ENCODE results near the gene EFCAB6.

Gene EFCAB6

DNA sequence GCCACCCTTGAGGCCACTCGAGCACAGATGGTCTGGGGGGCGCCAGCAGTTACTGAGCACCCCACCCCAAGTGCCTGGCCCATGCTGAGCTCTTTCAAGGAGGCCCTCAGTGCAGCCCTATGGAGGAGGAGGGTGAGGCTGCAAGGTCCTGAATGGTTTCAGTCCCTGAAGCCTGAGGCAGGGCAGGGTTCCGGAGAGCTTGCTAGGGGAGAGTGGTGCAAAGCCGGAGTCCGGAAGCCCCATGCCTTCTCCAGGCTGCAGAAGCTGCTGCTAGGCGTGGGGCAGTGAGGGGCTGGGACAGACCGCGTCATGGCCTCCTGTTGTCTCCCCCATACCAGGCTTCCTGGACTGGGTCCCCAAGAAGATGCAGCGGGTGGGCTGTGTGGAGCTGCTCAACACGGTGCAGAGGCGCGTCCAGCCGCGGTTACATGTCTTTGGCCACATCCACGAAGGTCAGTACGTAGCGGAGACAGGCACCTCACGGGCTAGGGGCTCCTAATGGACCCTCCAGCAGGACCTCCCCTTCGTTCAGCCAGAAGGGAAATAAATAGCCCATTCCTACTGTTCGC is 309.7 kb downstream of the EFCAB6 start:
- DNase-seq (ENCODE audit: low spot score): no peak

DNA sequence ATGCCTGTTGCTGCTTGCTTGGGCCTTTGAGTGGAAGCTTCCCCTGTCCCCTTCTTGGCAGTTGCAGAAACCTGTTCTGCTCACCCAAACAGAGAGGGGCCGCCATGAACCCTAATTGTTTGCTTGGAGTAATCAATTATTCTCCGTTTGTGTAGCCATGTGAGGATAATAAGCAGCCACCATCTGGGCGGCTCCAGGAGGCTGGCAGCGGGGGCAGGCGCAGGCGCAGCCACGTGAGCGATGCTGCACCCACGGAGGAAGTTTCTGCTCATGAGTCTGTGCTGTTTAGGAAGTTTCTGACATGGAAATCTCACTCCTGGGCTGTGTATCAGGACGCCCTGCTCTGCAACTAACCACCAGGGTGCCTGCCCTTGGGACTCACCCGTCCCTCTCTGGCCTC is 310.2 kb downstream of the EFCAB6 start:
- DNase-seq (ENCODE audit: low spot score): no peak

DNA sequence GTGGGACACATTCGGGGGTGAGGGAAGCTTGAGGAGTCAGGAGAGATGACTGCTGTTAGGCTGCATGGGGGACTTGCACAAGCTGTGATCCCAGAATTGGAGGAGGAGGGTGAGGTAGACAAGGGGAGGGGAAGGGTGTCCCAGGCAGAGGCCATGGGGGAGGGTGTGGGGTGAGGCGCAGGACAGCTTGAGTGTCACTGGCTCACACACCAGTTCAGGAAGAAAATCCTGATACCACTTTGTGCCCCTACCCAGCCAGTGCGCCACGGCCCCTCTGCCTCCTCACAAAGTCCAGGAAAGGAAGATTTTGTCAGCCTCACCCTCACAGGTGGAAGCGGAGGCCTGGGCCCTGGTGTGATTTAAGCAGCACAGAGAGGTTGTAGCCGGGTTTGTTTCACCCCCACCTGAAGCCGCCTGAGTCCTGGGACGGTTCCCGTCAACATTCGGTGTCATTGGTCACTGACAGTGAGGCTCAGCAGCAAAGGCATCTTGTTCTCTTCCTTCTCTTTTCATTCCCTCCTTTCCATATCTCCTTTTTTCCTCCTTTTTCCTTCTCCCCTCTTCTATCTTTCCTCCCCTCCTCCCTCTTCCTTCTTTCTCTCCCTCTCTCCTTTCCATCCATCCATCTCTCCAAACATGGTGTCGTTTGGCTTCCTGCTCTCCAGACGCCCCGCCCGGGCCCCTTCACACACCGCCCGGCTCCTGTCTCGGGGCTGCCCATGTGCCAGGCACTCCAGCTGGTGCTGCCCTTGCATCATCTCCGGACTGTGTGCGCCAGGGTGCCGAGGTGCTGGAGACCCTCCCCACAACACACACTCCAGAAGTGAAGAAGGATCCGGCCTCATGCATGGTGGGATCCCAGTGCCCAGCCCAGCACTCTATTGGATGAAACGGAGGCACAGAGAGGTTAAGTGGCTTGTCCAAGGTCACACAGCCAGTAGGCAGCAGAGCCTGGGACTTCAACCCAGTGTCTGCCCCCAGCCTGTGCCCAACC is 311.0 kb downstream of the EFCAB6 start:
- DNase-seq (ENCODE audit: low spot score): no peak

DNA sequence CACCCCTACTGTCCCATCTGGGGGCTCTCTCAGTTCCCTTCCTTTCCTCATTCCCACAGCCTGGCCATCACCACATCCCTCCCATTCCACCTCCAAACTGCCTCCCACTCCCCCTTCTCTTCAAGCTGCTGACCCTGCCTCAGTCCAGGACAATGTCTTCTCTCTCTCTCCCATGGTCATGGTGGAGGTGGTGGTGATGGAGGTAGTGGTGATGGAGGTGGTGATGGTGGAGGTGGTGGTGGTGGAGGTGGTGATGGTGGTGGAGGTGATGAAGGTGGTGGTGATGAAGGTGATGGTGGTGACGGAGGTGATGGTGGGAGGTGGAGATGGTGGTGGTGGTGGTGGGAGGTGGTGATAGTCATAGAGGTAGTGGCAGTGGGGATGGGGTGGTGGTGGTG is 313.2 kb downstream of the EFCAB6 start:
- DNase-seq (ENCODE audit: low spot score): no peak

DNA sequence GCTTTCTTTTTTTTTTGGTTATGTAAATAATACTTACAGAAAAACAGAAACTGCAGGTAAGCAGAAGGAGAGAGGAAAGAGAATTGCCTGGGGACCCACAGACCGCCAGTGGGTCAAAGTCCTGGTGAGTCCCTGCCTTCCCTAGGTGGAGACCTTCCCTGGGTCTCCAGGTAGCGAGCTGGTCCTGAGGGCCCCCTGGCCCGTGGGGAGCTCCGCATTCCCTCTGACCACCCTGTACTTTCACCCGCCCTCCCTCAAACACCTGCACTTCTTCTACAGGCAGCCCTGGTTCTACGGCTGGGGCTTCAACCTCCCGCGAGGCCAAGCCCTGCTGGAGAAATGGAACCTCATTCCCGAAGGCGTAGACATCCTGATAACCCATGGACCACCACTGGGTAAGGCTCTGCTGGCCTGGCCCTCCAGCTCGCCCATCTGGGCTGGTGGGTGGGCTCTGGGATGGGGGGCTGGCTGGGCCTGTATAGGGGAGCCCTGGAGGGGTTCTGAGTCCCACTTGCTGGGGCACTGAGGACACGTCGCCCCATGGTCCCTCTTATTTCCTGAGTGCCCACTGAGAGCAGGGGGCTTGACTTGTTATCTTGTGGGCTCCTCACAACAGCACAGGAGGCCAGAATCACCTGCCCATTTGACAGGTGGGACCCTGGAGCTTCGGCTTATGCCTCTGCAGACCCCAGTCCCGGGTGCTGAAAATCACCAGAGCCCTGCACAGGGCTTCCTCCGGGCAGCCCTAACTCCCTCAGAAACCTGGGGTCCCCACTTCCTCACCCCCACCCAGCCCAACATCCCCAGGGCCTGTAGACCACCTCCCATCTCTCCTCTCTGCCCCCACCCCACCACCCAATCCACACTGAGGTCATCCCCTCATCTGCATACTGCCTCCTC is 313.9 kb downstream of the EFCAB6 start:
- no peak for DNase-seq (ENCODE audit: low spot score)

DNA sequence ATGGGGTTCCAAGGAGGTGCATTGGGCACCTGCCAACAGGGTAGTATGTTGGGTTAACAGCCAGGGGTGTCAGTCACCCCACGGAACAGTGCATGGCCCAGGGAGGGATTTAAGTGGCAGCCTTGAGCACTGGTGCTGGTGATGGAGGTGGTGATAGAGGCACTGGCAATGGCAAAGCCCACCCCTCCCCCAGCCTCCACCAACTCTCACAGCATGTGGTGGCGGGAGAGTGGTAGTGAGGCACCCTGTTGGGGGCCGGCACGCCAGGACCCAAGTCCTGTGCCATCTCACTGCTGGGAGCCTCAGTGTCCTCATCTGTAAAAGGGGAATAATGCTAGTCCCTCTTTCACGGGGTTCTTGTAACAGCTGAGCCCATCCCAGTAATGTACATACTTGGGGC is 318.8 kb downstream of the EFCAB6 start:
- DNase-seq (ENCODE audit: low spot score): no peak

DNA sequence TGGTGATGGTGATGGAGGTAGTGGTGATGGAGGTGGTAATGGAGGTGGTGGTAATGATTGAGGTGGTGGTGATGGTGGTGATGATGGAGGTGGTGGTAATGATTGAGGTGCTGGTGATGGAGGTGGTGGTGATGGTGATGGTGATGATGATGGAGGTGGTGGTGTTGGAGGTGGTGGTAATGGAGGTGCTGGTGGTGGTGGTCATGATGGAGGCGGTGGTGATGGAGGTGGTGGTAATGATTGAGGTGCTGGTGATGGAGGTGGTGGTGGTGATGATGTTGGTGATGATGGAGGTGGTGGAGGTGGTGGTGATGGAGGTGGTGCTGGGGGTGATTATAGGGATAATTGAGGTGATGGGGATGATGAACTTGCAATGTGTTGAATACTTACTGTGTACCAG is 320.4 kb downstream of the EFCAB6 start:
- DNase-seq (ENCODE audit: low spot score): no peak

DNA sequence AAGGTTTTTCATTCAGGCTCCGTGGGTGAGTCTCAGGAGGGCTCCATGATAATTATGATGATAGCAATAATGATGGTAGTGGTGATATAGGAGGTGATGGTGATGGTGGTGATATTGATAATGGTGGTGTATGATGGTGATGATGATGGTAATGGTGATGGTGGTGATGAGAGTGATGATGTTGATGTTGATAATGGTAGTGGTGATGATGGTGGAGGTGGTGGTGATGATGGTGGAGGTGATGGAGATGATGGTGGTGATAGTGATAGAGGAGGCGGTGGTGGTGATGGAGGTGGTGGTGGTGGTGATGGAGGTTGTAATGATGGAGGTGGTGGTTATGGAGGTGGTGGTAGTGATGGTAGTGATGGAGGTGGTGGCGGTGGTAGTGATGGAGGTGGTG is 320.9 kb downstream of the EFCAB6 start:
- no peak for DNase-seq (ENCODE audit: low spot score)

DNA sequence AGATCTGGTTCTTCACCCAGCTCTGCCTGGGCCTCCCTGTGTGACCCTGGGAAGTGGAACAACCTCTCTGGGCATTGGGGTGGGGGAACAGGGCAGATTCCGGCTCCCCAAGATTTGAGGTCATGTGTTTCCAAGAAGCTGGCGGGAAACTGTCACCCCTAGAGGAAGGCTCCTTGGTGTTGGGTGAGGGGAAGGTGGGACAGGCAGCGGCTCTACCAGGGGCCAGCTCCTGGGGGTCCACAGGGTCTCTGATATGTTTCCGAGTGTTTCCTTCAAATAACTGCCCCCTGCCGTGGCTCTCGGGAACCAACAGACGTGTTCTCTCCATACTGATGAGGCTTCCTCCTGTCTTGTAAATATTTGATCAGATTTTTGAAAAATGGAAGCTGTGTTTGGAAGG is 321.8 kb downstream of the EFCAB6 start:
- no peak for DNase-seq (ENCODE audit: low spot score)

DNA sequence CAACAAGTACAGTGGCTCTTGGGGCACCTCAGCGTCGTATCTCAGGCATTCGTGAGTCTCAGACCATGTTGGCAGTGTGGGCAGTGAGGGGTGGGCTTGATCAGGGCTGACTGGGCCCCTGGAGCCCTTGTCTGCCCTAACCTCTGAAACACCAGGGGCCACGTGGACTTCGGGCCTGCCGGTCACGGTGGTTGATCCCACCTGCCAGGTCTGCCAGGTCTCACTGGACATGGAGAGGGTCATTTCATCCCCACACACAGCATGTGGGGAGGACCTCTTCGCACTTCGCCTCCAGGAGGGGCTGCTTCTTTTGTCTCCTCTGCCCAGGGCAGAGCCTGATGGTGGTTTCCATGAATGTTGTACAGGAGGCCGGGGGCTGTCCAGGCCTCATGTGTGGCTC is 323.2 kb downstream of the EFCAB6 start:
- no peak for DNase-seq (ENCODE audit: low spot score)

DNA sequence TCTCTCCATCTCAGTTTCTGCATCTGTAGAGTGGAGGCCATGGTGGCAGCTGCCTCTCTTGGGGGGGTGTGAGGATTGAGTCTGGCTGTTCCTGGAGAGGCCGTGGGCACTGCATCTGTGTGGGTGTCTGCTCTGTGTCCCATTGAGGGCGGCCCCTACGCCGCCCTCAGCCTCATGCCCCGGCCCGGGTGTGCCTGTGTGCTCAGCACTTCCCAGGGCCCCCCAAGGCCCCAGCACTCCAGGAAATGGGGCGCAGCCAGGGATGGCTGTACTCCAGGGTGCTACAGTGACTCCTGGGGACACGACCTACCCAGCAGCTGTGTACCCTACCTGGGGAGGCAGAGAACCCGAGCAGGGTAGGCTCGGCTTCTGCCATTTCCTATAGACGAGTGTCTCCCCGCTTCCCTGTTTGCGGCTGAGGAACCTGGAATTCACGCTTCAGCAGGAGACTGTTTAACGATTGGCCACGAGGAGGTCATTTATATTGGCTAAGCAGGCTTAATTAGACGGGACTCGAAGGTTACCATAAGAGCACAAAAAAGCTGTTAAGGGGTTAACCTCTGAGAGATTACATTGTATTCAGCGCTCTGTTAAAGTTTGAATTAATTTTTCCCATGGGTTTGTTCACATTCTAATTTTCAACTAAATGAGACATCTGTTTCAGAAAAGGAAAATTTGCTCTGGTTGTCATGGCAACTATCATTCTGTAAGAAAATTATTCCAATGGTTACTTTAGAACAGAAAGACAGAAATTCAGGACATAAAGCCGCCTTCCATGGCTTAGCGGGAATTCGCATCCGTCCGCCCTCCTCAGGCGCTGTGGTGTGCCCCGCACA is 323.9 kb downstream of the EFCAB6 start:
- DNase-seq (ENCODE audit: low spot score): no peak

DNA sequence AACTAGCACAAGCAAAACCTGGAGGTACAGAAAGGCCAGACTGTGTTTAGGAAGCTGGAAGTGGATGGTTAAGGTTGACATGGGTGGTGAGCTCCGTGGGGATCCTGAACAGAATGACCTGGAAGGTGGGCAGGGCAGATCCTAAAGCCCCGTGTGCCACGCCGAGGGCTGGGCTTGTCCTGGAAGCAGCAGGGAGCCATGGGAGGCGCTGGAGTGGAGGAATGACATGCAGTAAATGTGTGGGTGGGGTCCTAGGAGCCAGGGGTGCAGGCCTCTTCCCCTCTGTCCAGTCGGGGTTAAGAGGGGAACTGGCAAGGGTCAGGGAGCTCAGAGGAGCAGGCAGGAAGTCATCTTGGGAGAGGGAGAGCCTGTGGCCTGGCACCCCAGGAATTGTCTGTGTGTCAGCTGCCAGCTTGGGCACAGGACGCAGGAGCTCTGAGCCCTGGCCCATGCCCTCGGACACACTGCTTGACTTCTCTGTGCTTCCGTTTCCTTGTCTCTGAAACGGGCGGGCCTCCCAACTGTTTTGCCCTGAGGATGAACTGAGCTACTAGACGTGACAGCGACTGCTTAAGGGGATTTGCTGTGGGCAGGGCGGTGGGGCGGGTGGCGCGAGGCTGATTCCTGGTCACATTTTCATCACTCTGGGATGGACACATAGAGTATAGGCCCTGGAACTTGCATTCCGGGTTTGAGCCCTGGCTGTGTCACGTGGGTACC is 324.6 kb downstream of the EFCAB6 start:
- no peak for DNase-seq (ENCODE audit: low spot score)

DNA sequence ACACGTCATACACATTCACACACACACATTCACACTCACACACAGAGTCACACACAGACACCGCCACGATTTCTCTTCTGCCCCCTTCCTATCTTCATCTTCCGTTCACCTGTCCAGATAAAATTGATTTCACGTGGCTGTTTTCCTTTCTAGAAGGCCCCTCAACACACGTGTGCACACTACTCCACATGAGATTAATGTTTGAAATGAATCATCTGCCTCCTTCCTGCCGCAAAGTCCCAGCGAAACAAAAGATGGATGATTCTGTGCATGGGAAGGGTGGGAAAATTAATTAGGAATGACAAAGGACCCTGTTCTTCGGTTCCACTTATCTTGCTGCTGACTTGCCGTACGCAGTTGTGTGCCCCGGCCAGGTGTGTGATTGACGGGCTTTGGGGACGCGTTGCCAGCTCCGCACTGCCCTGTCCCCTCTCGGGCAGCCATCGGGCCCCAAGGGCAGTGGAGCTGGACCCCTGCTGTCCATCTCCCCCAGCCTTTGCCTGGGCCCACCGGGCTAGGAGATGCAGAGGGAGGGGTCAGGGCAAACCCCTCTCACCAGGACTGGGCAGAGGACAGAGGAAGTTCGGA is 326.5 kb downstream of the EFCAB6 start:
- DNase-seq (ENCODE audit: low spot score): no peak

DNA sequence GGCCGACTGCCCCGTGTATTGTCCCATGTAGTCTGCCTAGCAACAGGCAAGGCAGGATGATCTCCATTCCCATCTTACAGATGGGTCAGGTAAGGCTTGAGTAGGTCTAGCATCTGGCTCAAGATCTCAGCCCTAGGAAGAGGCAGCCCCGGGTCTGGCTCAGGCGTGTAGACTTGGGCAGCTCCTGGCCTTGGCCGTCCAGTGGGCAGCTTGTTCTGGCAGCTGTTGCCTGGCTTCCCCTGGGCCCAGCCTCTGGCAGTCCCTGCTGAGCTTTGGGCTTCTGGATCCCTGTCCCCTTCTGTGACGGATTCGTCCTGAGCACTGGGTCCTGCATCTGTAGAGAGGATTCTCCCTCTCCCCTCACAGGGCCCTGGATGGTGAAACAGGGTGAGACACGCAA is 327.9 kb downstream of the EFCAB6 start:
- no peak for DNase-seq (ENCODE audit: low spot score)

DNA sequence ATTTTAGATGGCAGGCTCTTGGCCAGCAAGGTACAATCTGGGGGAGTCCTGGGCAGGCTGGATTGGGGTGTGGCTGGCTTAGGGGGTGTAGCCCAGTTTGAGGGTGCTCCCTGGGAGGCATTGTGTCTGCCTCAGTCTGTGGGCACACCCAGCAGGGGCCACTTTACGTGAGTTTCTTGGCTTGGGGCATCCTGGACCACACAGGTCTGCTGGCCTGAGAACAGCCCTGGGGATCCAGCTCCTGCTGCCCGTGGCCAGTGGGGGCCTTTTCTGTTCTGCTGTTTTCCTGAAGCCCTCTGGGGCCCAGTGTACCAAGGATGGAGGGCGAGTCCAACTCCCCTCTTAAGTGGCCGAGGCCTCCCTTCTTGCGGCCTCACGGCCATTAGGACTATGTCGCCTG is 328.4 kb downstream of the EFCAB6 start:
- DNase-seq (ENCODE audit: low spot score): no peak

DNA sequence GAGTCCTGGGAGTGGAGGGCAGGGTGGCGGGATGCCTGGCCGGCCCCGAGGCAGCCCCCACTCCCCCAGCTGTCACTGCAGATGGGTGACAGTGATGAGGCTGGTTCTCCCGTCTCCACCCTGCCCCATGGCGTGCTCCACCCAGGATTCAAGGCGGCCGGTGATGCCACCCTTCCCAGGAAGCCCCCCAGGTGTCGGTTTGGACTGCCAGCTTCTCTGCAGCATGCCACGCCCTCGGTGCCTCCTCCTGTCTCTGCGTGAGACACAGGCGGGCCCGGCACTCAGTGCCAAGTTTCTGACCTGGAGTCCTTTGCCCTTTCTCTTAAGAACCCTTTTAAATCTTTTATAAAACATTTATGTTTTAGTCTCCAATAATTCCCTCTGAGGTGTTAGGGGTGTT is 328.8 kb downstream of the EFCAB6 start:
- DNase-seq (ENCODE audit: low spot score): no peak

DNA sequence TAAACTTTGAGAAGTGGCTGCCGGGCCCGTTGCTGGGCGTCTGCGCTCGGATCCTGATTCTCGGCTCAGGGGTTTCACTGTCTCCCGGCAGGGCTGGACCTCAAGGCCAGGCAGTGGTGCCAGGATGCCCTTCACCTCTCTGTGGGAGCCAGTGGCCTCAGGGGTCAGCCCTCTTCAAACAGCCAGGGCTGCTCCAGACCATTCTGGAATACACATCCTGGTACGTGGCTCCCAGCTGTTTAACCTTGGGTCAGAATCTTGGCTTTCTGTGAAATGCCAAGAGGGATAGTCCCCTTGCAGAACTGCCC is 329.8 kb downstream of the EFCAB6 start:
- DNase-seq (ENCODE audit: low spot score): no peak

DNA sequence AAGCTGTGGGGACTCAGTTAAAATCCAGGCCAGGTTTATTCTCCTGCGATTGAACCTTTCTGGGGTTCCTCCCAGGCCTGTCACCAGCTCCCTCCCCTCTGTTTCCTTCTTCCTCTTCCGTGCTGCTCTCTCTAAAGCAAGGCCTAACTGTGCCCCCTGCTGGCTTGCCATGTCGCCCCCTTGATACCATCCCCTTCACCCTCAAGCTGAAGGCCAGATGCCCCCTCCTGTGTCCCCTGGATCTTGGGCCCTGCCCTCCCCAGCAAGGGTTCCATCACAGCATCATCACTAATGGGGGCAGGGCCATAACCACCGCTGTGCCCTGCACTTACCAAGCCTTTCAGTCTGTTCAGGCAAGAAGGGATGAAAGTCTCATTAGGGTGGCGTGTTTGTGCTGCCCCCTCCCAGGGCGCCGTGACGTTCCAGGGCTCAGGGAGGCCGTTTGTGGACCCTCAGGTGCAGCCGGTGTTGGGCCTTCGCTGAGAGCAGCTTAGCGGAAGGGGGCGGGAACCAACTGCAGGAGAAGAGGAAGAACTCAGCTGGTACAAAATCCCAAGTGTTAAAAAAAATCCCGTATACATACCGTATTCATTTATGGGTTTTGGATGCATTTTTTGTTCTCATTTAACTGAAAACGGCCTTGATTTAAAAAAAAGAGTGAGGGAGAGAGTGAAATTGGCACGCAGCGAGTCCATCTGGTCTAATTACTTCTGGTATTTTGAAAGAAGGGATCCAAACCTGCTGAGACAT is 330.4 kb downstream of the EFCAB6 start:
- peak; percentile 3 for DNase-seq (ENCODE audit: low spot score)

DNA sequence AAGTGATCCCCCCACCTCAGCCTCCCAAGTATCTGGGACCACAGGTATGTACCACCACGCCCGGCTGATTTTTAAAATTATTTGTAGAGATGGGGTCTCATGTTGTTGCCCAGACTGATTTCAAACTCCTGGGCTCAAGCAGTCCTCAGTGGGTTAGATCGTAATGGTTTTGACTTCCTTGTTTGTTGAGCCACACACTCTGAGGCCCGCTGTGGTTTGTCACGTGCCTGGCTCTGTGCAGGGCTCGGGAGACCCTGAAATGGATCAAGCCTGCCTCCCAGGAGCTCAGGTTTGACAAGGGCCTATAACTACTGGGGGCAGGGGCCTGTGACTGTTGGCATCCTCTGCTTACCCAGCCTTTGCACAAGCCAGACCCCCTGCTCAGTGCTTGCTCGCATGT is 332.1 kb downstream of the EFCAB6 start:
- no peak for DNase-seq (ENCODE audit: low spot score)

DNA sequence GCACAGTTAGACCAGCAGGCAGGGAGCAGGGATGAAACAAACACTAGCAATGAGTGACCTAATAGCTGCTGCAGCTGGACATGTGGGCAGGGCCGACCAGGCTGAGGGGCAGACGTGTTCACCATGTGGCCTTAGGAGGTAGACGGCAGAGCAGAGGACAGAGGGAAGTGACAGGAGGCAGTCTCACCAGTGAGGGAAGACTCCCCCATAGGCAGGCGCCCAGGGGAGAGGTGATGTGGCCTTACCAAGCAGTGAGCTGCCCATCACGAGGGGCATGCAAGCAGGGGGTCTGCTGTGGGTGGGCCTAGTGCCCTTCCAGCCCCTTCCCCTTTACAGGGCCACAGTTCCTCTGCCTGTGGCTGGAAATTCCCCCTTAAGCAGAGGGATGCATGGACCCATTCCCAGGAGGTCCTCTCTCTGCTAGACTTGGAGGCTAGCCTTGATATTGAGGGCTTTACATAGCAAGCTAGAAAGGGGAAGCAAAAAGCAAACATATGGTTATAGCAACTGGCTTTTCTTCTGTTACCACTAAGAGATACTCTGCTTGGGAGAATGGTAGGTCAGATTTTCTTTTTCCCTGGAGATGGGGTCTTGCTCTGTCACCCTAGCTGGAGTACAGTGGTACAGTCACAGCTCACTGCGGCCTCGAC is 332.7 kb downstream of the EFCAB6 start:
- no peak for DNase-seq (ENCODE audit: low spot score)

Data from CD4-positive, alpha-beta T cell treated with Interleukin-2 at 100 ng/mL for 4 hours (primary cell).